ENCODE measurements around the gene TPRX2.
A peak's percentile ranks its signal among the peaks of the same experiment; 100 is the strongest.
"Not testable (repeated sequence)": the region's sequence is repeated elsewhere in the genome, so short reads cannot be mapped to it uniquely, and the experiment has no call there.

TPRX2 gene

GRCh38 chr19:47891923-47892666, 33.1 kb downstream of the TPRX2 start:
- Histone ChIP-seq H3K4me3 (ENCODE audit: low read depth, low read length) (no peak overlapping the region), H3K9me3 (ENCODE audit: control insufficient read depth, insufficient read depth, low read depth, low read length) (peaks cover 17% of the 10 kb centered on the region), H3K4me1 (ENCODE audit: control insufficient read depth, insufficient read depth, low read length) (peaks cover 7% of the 10 kb centered on the region; the same call in 1 of the 2 replicates), H3K27me3 (ENCODE audit: control insufficient read depth, insufficient read depth, low read length) (no peaks in the 10 kb centered on the region), H3K27ac (ENCODE audit: low read depth, low read length) (no peak overlapping the region), H3K36me3 (ENCODE audit: control insufficient read depth, insufficient read depth, low read length) (no peaks in the 10 kb centered on the region), H3K9ac (ENCODE audit: low read length) (peak overlapping the region; percentile 31)

- Histone ChIP-seq H3K27me3 (ENCODE audit: control insufficient read depth, insufficient read depth, low read length) (no peaks in the 10 kb centered on the region), H3K9me3 (ENCODE audit: control insufficient read depth, insufficient read depth, low read depth, low read length) (peaks cover 17% of the 10 kb centered on the region), H3K9ac (ENCODE audit: low read length) (no peak overlapping the region), H3K27ac (ENCODE audit: low read depth, low read length) (no peak overlapping the region), H3K4me1 (ENCODE audit: control insufficient read depth, insufficient read depth, low read length) (peaks cover 7% of the 10 kb centered on the region; the same call in 1 of the 2 replicates), H3K36me3 (ENCODE audit: control insufficient read depth, insufficient read depth, low read length) (no peaks in the 10 kb centered on the region), H3K4me3 (ENCODE audit: low read depth, low read length) (no peak overlapping the region)
Observed at GRCh38 chr19:47895165-47895782, 36.2 kb downstream of the TPRX2 start.

GRCh38 chr19:47896019-47896418, 37.0 kb downstream of the TPRX2 start:
- peaks cover 7% of the 10 kb centered on the region; the same call in 1 of the 2 replicates for H3K4me1 ChIP-seq (ENCODE audit: control insufficient read depth, insufficient read depth, low read length)
- H3K4me3 ChIP-seq (ENCODE audit: low read depth, low read length) = no peak overlapping the region
- H3K27me3 ChIP-seq (ENCODE audit: control insufficient read depth, insufficient read depth, low read length) = no peaks in the 10 kb centered on the region
- H3K27ac ChIP-seq (ENCODE audit: low read depth, low read length) = no peak overlapping the region
- no peaks in the 10 kb centered on the region for H3K36me3 ChIP-seq (ENCODE audit: control insufficient read depth, insufficient read depth, low read length)
- H3K9me3 ChIP-seq (ENCODE audit: control insufficient read depth, insufficient read depth, low read depth, low read length) = peaks cover 17% of the 10 kb centered on the region
- H3K9ac ChIP-seq (ENCODE audit: low read length) = no peak overlapping the region

- H3K4me1 ChIP-seq (ENCODE audit: control insufficient read depth, insufficient read depth, low read length) = peaks cover 3% of the 10 kb centered on the region; the same call in 1 of the 2 replicates
- no peaks in the 10 kb centered on the region for H3K27me3 ChIP-seq (ENCODE audit: control insufficient read depth, insufficient read depth, low read length)
- no peak overlapping the region for H3K27ac ChIP-seq (ENCODE audit: low read depth, low read length)
- no peaks in the 10 kb centered on the region for H3K36me3 ChIP-seq (ENCODE audit: control insufficient read depth, insufficient read depth, low read length)
- H3K4me3 ChIP-seq (ENCODE audit: low read depth, low read length) = no peak overlapping the region
- H3K9me3 ChIP-seq (ENCODE audit: control insufficient read depth, insufficient read depth, low read depth, low read length) = peaks cover 17% of the 10 kb centered on the region
- no peak overlapping the region for H3K9ac ChIP-seq (ENCODE audit: low read length)
Observed at GRCh38 chr19:47896773-47897172, 37.7 kb downstream of the TPRX2 start.

DNA sequence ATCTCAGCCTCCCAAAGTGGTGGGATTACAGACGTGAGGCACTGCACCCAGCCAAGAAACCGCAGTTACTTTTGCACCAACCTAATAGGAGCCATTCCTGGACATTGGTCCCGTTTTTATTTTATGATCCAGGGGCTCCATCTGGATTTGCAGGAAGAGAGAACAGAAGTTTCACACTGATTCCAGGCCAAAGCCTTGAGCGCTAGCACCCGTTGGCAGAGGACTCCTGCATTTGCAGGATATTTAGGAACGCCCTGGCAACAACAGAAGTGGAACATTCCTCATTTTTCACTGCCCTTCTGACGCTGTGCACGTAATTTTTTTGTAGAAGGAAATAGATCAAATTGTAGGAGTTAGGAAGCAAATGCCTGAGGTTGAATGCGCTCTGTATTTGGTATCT, 38.8 kb downstream of the TPRX2 start:
- Histone ChIP-seq H3K9me3 (ENCODE audit: control insufficient read depth, insufficient read depth, low read depth, low read length) (peaks cover 10% of the 10 kb centered on the region; the same call in 1 of the 2 replicates), H3K36me3 (ENCODE audit: control insufficient read depth, insufficient read depth, low read length) (no peaks in the 10 kb centered on the region), H3K27me3 (ENCODE audit: control insufficient read depth, insufficient read depth, low read length) (no peaks in the 10 kb centered on the region), H3K9ac (ENCODE audit: low read length) (no peak overlapping the region), H3K27ac (ENCODE audit: low read depth, low read length) (no peak overlapping the region), H3K4me3 (ENCODE audit: low read depth, low read length) (no peak overlapping the region), H3K4me1 (ENCODE audit: control insufficient read depth, insufficient read depth, low read length) (no peaks in the 10 kb centered on the region)

DNA sequence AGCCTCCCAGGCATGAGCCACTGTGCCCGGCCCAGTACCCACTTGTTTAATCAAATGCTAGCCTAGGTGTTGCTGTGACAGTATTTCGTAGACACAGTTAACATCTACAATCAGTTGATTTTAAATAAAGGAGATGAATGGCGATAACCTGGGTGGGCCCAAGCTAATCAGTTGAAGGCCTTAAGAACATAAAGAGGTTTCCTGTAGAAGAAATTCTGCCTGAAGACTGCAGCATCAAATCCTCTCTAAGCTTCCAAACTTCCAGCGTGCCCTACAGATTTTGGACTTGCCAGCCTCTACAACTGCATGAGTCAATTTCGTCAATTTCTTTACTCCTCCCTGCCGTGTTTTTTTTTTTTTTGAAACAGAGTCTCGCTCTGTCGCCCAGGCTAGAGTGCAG, 40.3 kb downstream of the TPRX2 start:
- Histone ChIP-seq H3K9ac (ENCODE audit: low read length) (no peak overlapping the region), H3K27me3 (ENCODE audit: control insufficient read depth, insufficient read depth, low read length) (no peaks in the 10 kb centered on the region), H3K9me3 (ENCODE audit: control insufficient read depth, insufficient read depth, low read depth, low read length) (peaks cover 10% of the 10 kb centered on the region; the same call in 1 of the 2 replicates), H3K36me3 (ENCODE audit: control insufficient read depth, insufficient read depth, low read length) (no peaks in the 10 kb centered on the region), H3K4me1 (ENCODE audit: control insufficient read depth, insufficient read depth, low read length) (no peaks in the 10 kb centered on the region), H3K4me3 (ENCODE audit: low read depth, low read length) (no peak overlapping the region), H3K27ac (ENCODE audit: low read depth, low read length) (no peak overlapping the region)

DNA sequence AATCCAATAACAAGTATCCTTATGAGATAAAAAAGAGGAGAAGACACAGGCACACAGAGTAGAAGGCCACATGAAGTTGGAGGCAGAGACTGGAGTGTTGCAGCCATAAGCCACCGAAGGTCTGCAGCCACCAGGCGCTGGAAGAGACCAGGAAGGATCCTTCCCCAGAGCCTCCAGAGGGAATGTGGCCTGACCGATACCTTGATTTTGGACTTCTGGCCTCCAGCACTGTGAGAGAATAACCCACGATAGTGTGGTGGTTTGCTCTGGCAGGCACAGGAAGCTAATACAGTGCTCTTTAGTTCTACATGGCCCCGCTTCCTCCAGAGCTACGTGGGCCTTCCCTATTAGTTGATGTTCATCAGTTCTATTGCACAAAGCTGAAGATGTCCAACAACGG, 42.3 kb downstream of the TPRX2 start:
- H3K9me3 ChIP-seq (ENCODE audit: control insufficient read depth, insufficient read depth, low read depth, low read length) = 0 out of 2 replicates have a peak, but pooled peaks cover 4% of the 10 kb centered on the region
- H3K36me3 ChIP-seq (ENCODE audit: control insufficient read depth, insufficient read depth, low read length) = no peaks in the 10 kb centered on the region
- no peaks in the 10 kb centered on the region for H3K27me3 ChIP-seq (ENCODE audit: control insufficient read depth, insufficient read depth, low read length)
- H3K27ac ChIP-seq (ENCODE audit: low read depth, low read length) = no peak overlapping the region
- no peak overlapping the region for H3K4me3 ChIP-seq (ENCODE audit: low read depth, low read length)
- no peaks in the 10 kb centered on the region for H3K4me1 ChIP-seq (ENCODE audit: control insufficient read depth, insufficient read depth, low read length)
- no peak overlapping the region for H3K9ac ChIP-seq (ENCODE audit: low read length)

DNA sequence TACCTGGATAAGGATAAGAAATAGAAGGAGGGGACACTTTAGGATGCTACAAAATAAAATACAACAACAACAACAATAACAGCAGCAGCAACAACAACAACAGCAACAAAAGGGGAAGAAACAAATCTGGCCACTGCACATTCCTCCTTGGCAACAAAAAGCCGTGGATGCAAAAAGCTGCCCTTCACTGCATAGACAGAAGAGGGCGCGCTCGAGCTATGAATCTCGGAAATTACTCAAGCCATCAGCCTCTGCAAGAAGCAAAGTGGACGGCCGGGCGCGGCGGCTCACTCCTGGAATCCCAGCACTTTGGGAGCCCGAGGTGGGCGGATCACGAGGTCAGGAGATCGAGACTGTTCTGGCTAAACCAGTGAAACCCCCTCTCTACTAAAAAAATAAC, 50.3 kb downstream of the TPRX2 start:
- H3K36me3 ChIP-seq (ENCODE audit: control insufficient read depth, insufficient read depth, low read length); H3K27me3 ChIP-seq (ENCODE audit: control insufficient read depth, insufficient read depth, low read length): not testable (repeated sequence)

DNA sequence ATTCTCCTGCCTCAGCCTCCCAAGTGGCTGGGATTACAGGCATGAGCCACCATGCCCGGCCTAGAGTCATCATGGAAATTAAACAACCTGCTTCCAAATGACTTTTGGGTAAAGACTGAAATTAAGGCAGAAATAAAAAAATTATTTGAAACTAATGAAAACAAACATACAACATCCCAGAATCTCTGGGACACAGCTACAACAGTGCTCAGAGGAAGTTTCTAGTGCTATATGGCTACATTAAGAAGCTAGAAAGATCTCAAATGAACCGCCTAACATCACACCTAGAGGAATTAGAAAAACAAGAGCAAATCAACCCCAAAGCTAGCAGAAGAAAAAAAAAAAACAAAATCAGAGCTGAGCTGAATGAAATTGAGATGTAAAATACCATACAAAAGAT, 51.2 kb downstream of the TPRX2 start:
- not testable (repeated sequence) for H3K4me3 ChIP-seq (ENCODE audit: low read depth, low read length); H3K27me3 ChIP-seq (ENCODE audit: control insufficient read depth, insufficient read depth, low read length); H3K4me1 ChIP-seq (ENCODE audit: control insufficient read depth, insufficient read depth, low read length); H3K9ac ChIP-seq (ENCODE audit: low read length); H3K36me3 ChIP-seq (ENCODE audit: control insufficient read depth, insufficient read depth, low read length); H3K9me3 ChIP-seq (ENCODE audit: control insufficient read depth, insufficient read depth, low read depth, low read length); H3K27ac ChIP-seq (ENCODE audit: low read depth, low read length)

More for the DNA sequence above, 50.3 kb downstream of the TPRX2 start:
- not testable (repeated sequence) for H3K4me1 ChIP-seq (ENCODE audit: control insufficient read depth, insufficient read depth, low read length); H3K4me3 ChIP-seq (ENCODE audit: low read depth, low read length); H3K9me3 ChIP-seq (ENCODE audit: control insufficient read depth, insufficient read depth, low read depth, low read length); H3K9ac ChIP-seq (ENCODE audit: low read length); H3K27ac ChIP-seq (ENCODE audit: low read depth, low read length)
